Stimulated activated CD8-positive, alpha-beta memory T cell treated with anti-CD3 and anti-CD28 coated beads, Interleukin-15, amount 100 ng/mL, for 48 hours (primary cell): ENCODE measurements around the gene NR4A1.
A peak's percentile ranks its signal among the peaks of the same experiment; 100 is the strongest.

ENCODE experiments used
- DNase-seq, 2 donors: peaks; one replicate each; pipeline ENCODE4 v3.0.0-alpha.2; 2020; ENCODE audit warnings: low read depth in 2 of 2

The NR4A1 gene

GRCh38 chr12:52050758-52051541, at the start of gene NR4A1:
TSS of gene NR4A1 (plus strand) at chr12:52051442. CDS start at chr12:52054329, 2,887 bp downstream.
- DNase-seq: peak; percentile 97 to 98

- no peak for DNase-seq
Measured at GRCh38 chr12:52003016-52003550, 48.2 kb upstream of the NR4A1 start.

DNA sequence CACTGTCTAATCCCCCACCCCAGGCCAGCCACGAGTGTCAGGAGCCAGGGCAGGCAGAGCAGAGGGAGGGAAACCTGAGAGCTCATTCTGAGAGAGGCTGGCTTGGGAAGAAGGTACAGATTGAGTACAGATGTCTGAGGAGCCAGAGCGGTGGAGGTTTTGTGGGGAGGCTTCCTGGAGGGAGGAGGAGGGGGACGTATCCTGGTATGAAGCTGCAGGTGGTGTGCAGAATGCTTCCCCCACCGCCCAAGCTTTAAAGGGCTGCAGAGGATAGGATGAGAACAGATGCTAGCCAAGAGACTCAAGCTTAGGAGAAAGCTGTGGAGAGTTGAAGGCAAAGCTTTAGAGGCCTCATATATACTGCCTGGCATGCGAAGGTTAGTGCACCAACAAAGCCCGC, 47.7 kb upstream of the NR4A1 start:
- DNase-seq: no peak

DNA sequence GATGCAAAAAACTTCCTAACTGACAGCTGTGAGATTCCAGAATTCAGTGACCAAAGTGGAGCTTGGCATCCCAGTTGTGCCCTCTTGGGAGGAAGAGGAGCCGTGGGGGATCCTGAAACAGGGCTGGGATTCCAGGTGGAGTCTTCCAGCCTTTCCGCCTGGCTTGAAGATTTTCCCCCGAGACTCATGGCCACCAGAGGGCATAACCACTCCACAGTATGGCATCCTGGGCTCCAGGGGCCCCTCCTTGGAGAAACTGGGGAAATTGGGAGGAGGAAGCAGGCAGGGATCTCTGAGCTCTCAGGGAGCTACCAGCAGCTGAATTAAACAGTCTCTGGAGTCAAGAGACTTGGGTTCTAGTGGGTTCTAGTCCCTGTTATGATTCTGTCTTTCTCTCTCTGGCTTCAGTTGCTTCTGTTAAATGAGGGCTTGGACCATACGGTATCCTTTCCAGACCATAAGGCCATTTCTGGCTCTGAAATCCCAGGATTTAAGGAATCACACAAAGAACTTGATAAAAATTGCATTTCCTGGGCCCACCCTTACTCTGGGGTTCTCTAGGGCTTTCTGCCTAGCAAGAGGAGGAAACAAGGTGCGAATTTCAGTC, 47.1 kb upstream of the NR4A1 start:
- DNase-seq: no peak

DNA sequence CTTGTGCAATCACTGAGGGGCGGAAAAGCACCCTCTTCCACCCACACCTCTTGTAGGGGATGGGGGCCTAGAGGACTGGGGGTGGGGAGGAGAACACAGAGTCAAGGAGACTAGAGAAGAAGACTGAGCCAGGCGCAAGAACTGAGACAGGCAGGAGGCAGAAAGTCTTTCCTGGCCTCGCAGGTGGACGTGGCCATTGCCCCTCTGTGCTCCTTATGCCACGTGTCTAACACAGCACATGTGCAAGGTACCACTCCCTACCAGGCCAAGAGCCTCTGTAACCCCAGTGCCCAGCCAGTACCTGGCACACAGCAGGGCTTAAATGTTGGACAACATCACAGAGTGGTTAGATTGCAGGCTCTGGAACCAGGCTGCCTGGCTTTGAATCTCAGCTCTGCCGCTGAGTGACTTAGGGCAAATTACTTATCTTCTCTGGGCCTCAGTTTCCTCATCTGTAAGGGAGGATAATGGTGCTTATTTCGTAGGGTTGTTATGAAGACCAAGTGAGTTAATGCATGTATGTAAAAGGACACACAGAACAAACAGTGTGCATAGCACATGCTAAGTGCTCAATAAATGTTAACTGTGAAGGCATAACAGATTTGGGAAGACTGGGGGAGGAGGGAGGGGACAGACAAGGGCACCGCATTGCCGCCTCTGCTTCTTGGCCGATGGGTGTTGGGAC, 45.9 kb upstream of the NR4A1 start:
- DNase-seq: no peak

DNA sequence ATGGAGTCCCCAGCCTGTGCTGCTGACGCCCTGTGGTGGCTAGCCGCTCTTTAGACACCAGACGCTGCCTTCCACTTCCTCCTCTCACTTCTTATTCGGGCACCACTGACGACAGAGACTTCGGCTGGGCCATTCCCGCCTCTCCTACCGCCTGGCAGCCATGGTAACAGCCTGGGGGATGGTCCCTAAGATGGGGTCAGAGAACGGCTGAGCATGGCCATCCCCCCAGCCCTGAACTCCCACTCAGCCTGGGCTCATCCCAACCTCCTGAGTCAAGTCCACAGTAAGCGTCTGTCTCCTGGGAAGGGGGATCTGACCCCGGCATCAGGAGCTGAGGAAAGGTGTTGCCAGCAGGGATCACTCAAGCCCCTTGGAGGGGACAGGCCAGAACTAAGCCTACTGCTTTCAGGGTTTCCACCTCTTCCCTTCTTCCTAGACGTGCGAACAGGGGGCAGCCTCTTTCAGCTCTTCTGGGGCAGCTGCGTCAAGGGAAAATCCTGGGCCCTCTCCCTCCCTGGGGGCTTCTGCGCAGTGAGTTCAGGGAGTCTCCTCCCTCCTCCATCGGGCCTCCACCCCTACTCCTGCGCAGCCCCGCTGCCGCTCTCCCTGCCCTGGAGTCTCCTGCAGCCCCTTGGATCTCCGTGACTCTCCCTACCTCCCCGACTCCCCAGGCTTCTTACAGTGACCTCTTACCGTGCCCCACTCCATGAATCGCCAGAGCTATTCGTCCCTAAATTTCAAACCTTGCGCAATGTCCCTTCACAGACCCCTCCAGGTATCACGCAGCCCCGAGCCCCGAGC, 45.1 kb upstream of the NR4A1 start:
- DNase-seq: no peak

- DNase-seq: peak; percentile 58 to 65
Measured at GRCh38 chr12:52006726-52007157, 44.5 kb upstream of the NR4A1 start, which contains the start of gene TAMALIN. TSS of gene TAMALIN (plus strand) at chr12:52006946. CDS start at chr12:52007020, 74 bp downstream.

DNA sequence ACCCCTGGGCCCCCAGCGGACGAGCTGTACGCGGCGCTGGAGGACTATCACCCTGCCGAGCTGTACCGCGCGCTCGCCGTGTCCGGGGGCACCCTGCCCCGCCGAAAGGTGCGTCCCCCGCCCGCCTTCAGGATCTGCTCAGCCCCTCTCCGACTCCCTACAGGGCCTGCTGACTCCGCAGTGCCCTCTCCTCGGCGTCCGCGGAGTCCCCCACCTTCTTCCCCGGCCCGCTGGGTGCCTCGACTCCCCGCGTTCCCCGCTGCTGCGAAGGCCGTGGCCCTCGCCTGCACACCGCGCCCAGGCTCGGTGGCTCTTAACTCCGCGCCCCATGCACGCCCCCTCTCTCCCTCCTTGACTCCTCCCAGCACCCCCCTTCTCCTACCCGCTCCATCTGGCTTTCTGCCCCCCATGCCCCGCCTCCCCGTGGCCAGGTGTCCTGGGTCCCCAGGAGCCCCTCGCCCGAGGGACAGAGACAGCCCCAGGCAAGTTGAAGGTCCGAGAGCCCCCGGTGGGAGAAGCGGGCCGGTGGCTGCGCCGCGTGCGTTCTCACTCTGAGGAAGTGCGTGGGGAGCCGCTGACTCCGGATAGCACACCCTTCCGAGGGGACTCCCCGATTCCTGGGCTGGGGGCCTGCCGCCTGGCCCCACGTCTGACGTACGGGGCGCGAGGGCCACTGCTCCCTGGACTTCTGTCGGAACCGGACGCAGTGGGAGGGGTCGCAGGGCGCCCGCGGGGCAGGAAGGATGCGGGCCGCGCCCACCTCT, 43.9 kb upstream of the NR4A1 start:
- peak in 1 of 2 donors; percentile 16 for DNase-seq

DNA sequence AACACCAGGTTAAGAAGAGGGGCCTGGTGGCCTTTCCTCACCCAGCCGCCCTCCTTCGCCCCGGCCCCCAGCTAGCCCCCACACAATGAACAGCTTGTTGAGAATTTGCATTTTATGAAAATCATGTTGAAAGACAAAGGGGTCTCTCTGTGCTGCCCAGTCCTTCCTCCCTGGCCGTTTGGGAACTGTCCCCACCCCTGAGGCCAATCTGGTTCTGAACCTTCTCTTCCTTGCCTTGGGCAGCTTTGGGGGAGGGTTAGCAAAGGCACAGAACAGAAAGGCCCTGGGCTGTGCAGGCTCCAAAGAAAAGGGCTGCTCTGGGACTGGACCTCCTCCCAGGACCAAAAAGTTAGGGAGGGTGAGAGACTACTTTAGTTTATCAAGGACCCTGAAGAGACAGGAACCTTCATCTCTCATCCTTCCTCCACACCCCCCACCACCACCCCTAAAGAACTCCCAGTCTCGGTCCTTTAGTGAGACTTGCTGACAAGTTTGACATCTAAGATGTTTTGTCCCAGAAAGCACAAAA, 43.2 kb upstream of the NR4A1 start:
- DNase-seq: no peak

GRCh38 chr12:52009081-52009751, 42.0 kb upstream of the NR4A1 start:
- no peak for DNase-seq

GRCh38 chr12:52010152-52010622, 41.1 kb upstream of the NR4A1 start:
- DNase-seq: no peak

GRCh38 chr12:52010692-52011601, 40.3 kb upstream of the NR4A1 start:
- DNase-seq: no peak

DNA sequence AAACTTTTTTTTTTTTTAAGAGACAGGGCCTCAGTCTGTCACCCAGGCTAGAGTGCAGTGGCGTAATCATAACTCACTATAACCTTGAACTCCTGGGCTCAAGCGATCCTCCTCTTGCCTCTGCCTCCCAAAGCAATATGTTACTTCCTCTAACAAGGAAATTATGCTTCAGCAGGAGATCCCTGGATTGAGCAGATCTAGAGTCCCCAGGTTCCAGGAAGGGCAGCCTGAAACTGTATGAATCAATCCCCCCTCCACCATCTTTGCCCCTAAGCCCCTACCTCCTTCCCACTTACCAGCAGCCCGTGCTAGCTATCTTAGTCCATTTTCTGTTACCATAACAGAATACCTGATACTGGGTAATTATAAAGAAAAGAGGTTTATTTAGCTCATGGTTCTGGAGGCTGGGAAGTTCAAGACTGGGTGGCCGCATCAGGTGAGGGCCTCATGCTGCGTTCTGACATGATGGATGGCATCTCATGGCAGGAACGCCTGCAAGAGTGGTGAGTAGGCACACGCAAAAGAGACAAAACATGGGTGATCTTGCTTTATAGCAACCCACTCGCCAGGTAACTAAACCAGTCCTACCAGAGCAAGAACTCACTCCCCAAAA, 39.5 kb upstream of the NR4A1 start:
- DNase-seq: no peak

GRCh38 chr12:52013626-52014310, 37.5 kb upstream of the NR4A1 start:
- no peak for DNase-seq

GRCh38 chr12:52014567-52015530, 36.4 kb upstream of the NR4A1 start:
- no peak for DNase-seq

DNA sequence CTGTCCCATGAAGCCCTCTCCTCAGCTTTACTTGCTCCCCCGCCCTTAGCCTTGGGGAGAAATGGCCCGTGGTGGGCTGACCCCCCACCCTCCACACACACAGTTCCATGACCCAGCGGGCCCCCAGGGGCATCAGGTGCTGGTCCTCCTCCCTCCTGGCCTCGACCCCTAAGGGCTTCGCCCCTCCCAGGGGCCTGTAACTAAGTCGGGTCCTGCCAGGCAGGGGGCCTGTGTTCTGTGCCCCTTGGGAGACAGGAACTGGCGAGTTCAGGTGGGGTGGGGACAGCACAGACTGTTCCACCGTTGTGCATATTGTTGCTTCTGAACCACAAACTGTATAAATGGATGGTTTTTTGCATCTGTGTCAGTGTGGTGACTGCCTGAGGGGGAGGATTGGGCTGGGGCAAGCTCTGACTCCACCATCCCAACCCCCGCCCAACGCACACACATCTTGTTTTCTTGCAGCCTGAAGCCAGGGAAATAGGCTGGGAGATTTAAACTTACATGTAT, 35.7 kb upstream of the NR4A1 start:
- DNase-seq: no peak
